ENCODE data around the gene UBE2V1.
"Not testable (repeated sequence)": the region's sequence is repeated elsewhere in the genome, so short reads cannot be mapped to it uniquely, and the experiment has no call there.

The UBE2V1 gene

GRCh38 chr20:50137702-50138101 is 24.8 kb upstream of the UBE2V1 start:
- not testable (repeated sequence) for DNase-seq (ENCODE audit: low read depth in 2 of 2)

GRCh38 chr20:50136822-50137599 is 24.1 kb upstream of the UBE2V1 start:
- no peak for DNase-seq (ENCODE audit: low read depth in 2 of 2)

GRCh38 chr20:50135157-50135556 is 22.2 kb upstream of the UBE2V1 start:
- DNase-seq (ENCODE audit: low read depth in 2 of 2): not testable (repeated sequence)

GRCh38 chr20:50133474-50134217 is 20.7 kb upstream of the UBE2V1 start:
- no peak for DNase-seq (ENCODE audit: low read depth in 2 of 2)

- DNase-seq (ENCODE audit: low read depth in 2 of 2): no peak
Observed at GRCh38 chr20:50133041-50133440, 20.1 kb upstream of the UBE2V1 start.

- DNase-seq (ENCODE audit: low read depth in 2 of 2): no peak
Observed at GRCh38 chr20:50130995-50131394, 18.0 kb upstream of the UBE2V1 start.

GRCh38 chr20:50130356-50130723 is 17.4 kb upstream of the UBE2V1 start:
- no peak for DNase-seq (ENCODE audit: low read depth in 2 of 2)

GRCh38 chr20:50129662-50130355 is 16.9 kb upstream of the UBE2V1 start:
- DNase-seq (ENCODE audit: low read depth in 2 of 2): no peak

GRCh38 chr20:50128520-50128905 is 15.6 kb upstream of the UBE2V1 start:
- DNase-seq (ENCODE audit: low read depth in 2 of 2): no peak

- no peak for DNase-seq (ENCODE audit: low read depth in 2 of 2)
Observed at GRCh38 chr20:50127587-50128519, 14.9 kb upstream of the UBE2V1 start.

GRCh38 chr20:50126662-50127061 is 13.7 kb upstream of the UBE2V1 start:
- no peak for DNase-seq (ENCODE audit: low read depth in 2 of 2)

- no peak for DNase-seq (ENCODE audit: low read depth in 2 of 2)
Observed at GRCh38 chr20:50125279-50125678, 12.3 kb upstream of the UBE2V1 start.

- no peak for DNase-seq (ENCODE audit: low read depth in 2 of 2)
Observed at GRCh38 chr20:50124496-50124895, 11.5 kb upstream of the UBE2V1 start.

GRCh38 chr20:50123418-50123817 is 10.5 kb upstream of the UBE2V1 start:
- no peak for DNase-seq (ENCODE audit: low read depth in 2 of 2)

GRCh38 chr20:50122763-50123162 is 9.8 kb upstream of the UBE2V1 start:
- no peak for DNase-seq (ENCODE audit: low read depth in 2 of 2)

GRCh38 chr20:50121858-50122271 is 8.9 kb upstream of the UBE2V1 start:
- DNase-seq (ENCODE audit: low read depth in 2 of 2): no peak

- peak; percentile 29 to 43 for DNase-seq (ENCODE audit: low read depth in 2 of 2)
Observed at GRCh38 chr20:50120935-50121693, 8.2 kb upstream of the UBE2V1 start.

- DNase-seq (ENCODE audit: low read depth in 2 of 2): no peak
Observed at GRCh38 chr20:50118203-50118602, 5.3 kb upstream of the UBE2V1 start.

GRCh38 chr20:50116368-50116999 is 3.5 kb upstream of the UBE2V1 start:
- DNase-seq (ENCODE audit: low read depth in 2 of 2): no peak
